Neuron (in vitro differentiated cells): ENCODE data around the gene DLGAP1.

Experiments
- H2AFZ ChIP-seq: one replicate; pipeline ENCODE4 v1.6.1; 2013; ENCODE audit warnings: low read depth, mild to moderate bottlenecking, inconsistent platforms, low read length, moderate library complexity
- H3K27me3 ChIP-seq: one replicate; pipeline ENCODE4 v1.6.1; 2013; ENCODE audit warnings: low read length; ENCODE audit not compliant: insufficient read depth
- H3K36me3 ChIP-seq: one replicate; pipeline ENCODE4 v1.6.1; 2013; ENCODE audit warnings: low read length; ENCODE audit not compliant: insufficient read depth
- H3K4me1 ChIP-seq: one replicate; pipeline ENCODE4 v1.6.1; 2013; ENCODE audit warnings: low read length; ENCODE audit not compliant: insufficient read depth
- H3K4me3 ChIP-seq: 2 replicates; pipeline ENCODE4 v1.5.1; 2013; ENCODE audit warnings: mild to moderate bottlenecking, low read length, moderate library complexity
- H3K9me3 ChIP-seq: one replicate; pipeline ENCODE4 v1.6.1; 2013; ENCODE audit warnings: low read length

DLGAP1 gene

DNA sequence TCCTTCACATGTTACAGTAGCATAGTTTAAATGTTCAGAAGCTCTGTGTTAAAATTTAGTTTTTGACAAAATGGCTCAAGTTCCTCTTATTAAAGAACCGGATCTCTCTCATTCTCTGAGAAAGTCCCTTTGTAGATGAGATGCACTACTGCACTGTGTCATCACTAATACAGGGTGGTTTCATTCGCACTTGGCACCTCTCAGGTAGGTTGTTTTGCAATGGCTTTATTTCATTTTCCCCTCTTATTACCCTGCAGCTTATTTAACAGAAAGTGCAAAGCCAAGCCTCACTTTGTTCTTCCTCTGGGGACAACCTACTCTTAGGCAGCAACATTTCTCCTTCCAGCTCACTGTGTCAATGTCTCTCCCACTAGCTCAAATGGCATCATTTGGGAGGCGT, 185.1 kb downstream of the DLGAP1 start:
- Histone ChIP-seq H3K4me3 (no peak overlapping the region), H3K4me1 (no peaks in the 10 kb centered on the region), H3K27me3 (no peaks in the 10 kb centered on the region), H2AFZ (no peak overlapping the region), H3K36me3 (no peaks in the 10 kb centered on the region), H3K9me3 (no peaks in the 10 kb centered on the region)

DNA sequence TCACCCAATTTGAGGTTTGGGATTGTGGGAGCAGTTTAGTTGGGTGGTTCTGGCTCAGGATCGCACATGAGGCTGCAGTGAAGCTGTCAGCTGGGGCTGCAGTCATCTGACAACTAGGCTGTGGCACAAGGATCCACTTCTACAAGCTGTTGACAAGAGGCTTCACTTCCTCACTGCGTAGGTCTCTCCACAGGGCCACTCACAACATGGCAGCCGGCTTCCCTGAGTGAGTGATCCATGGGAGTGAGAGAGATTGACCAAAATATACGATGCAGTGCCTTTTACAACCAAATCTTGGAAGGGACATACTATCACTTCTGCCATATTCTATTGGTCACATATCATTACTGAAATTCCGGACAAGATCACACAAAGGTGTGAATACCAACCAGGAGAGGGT, 187.5 kb downstream of the DLGAP1 start:
- no peaks in the 10 kb centered on the region for H3K36me3 ChIP-seq
- H3K9me3 ChIP-seq: no peaks in the 10 kb centered on the region
- H3K4me3 ChIP-seq: no peak overlapping the region
- H3K27me3 ChIP-seq: no peaks in the 10 kb centered on the region
- H2AFZ ChIP-seq: no peak overlapping the region
- no peaks in the 10 kb centered on the region for H3K4me1 ChIP-seq

DNA sequence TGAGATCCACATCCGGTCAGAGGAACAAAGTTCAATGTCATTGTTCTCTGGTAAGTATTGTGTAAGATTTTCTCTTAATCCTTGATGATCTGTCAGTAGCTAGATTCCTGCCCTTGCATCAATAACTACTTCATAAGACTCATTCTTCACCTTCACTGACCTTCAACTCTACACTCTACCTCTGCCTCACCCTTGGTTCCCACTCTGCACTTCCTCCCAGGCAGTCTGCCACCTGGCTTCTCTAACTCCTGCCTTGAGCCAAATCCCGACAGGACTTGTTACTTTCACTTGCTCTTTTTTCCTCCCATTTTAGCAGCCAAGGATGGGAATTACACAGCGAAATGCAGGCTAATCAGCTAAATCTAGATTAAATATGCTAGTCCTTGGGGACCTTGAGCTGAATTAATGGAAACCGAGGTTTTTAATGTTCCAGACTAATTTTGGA, 190.7 kb downstream of the DLGAP1 start:
- Histone ChIP-seq H3K4me3 (no peak overlapping the region), H3K36me3 (no peaks in the 10 kb centered on the region), H3K9me3 (no peaks in the 10 kb centered on the region), H2AFZ (no peak overlapping the region), H3K27me3 (no peaks in the 10 kb centered on the region), H3K4me1 (no peaks in the 10 kb centered on the region)

DNA sequence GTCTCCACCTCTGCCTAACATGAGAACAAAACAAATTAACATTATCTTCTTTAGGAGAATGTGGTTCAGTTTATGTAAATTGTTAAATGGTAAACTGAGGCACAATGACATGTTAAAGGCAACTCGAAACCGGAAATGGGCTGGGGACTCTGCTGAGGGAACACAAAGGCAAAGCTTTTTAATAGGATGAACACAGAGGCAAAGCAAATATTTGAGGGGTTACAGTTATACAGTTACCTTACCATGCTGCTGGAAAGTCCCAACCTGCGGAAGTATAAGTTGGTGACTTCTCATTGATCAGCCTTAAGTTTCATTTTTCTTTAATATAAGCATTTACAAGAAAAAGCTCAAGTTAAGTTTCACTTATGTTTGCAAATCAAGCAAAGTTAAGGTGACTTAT, 195.0 kb downstream of the DLGAP1 start:
- Histone ChIP-seq H2AFZ (no peak overlapping the region), H3K4me3 (no peak overlapping the region), H3K36me3 (no peaks in the 10 kb centered on the region), H3K4me1 (no peaks in the 10 kb centered on the region), H3K9me3 (no peaks in the 10 kb centered on the region), H3K27me3 (no peaks in the 10 kb centered on the region)

DNA sequence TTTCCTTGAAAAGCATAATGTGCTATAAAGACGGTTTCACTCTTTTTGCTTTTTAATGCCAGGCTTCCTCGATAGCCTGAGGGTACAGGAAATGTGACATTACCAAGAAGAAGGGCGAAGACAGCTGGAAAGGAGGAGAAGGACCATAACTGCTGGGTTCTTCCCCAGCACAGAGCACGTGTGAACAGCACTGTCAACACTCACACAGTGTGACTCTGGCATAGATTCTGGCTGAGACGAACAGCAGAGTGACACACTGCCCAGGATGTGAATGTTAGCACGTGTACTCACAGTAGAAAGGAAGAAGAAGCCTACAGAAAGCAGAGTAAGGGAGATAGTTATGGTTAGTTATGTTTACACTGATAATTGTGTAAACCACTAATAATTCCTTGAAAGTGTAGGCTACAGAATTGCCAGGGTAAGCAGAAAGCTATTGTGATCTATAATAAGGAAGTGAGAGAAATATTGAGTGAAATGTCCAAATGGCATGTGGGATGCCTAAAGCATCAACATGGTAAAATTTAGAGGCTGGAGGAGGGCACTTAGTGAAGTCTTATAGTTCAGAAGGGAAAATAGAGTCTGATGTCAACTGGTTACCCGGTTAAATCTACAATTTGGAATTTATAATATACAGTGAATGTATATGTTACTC, 198.2 kb downstream of the DLGAP1 start:
- Histone ChIP-seq H2AFZ (no peak overlapping the region), H3K36me3 (no peaks in the 10 kb centered on the region), H3K4me3 (no peak overlapping the region), H3K27me3 (no peaks in the 10 kb centered on the region), H3K9me3 (no peaks in the 10 kb centered on the region), H3K4me1 (peaks cover 3% of the 10 kb centered on the region)

DNA sequence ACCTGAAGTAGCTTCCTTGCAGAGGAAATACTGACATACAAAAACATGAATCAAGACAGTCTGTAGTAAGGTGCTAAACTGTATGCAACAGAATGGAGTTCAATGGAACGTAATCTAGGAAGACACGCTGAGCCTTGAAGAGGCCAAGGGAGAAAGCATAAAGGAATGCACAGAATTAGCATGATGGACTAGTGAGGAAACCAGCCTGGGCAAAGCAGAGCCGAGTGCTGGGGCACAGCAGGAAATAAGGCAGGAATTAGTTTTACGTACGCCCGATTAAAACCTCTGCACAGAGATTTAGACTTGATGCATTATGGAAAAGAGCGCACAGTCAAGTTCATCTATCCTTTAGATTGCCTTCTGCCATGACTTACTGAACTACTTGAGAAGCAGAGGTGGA, 200.3 kb downstream of the DLGAP1 start:
- no peak overlapping the region for H2AFZ ChIP-seq
- peaks cover 3% of the 10 kb centered on the region for H3K4me1 ChIP-seq
- no peaks in the 10 kb centered on the region for H3K27me3 ChIP-seq
- no peaks in the 10 kb centered on the region for H3K9me3 ChIP-seq
- H3K36me3 ChIP-seq: no peaks in the 10 kb centered on the region
- H3K4me3 ChIP-seq: no peak overlapping the region

DNA sequence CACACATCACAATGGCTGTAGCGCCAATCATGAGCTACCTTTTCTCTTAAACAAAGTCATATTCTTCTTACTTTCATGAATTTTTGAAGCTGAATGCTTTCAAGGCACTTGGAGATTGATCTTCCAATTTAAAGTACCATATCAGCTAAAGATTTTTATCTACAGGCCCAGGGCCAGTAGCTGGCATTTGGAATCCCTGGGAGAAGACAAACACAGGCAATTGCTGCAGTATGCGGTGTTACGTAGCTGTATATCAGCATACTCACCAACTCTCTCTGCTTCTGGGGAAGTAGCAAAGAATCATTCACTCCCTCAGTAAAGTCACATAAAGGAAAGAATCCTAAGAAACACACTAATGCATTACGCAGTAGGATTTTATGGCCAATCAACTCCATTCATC, 202.3 kb downstream of the DLGAP1 start:
- H3K27me3 ChIP-seq: no peaks in the 10 kb centered on the region
- H3K4me3 ChIP-seq: no peak overlapping the region
- H3K9me3 ChIP-seq: no peaks in the 10 kb centered on the region
- H3K36me3 ChIP-seq: no peaks in the 10 kb centered on the region
- peaks cover 3% of the 10 kb centered on the region for H3K4me1 ChIP-seq
- no peak overlapping the region for H2AFZ ChIP-seq

DNA sequence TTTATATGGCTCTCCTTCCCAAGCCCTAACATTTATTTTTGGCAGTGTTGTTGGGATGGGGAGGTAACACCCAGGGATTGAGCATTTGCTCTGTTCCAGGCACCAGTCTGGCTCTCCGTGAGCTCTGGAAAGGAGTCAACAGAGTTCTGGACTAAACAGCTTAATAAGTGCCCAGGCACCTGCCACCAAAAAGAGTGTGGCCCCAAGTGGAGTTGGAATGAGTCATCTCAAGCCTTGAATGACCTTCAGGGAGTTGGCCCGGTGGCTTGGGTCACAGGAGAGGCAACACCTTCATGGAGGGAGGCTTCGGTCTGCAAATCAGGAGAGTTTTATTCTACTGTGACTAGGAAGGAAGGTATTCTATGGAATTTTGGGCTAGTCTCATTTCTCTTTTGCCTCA, 203.2 kb downstream of the DLGAP1 start:
- H3K36me3 ChIP-seq: no peaks in the 10 kb centered on the region
- no peak overlapping the region for H3K4me3 ChIP-seq
- H3K27me3 ChIP-seq: no peaks in the 10 kb centered on the region
- H2AFZ ChIP-seq: no peak overlapping the region
- H3K9me3 ChIP-seq: no peaks in the 10 kb centered on the region
- peaks cover 3% of the 10 kb centered on the region for H3K4me1 ChIP-seq

DNA sequence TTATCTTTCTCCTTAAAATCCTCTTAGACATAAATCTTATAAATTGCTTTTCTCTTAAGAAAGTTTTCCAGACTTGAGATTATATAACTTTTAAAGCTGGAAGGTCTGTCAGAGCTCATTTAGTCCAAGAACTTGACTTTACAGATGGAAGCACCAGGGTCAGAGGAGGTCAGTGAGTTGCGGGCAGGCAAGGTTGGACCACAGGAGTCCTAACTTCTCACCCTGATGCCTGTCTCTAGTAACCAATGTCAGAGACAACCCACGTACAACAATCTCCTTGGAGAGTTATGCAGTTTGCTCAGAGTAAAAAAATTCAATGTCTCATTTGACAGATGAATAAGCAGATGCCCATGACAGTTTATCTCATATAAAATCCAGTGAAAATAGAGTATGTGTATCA, 203.9 kb downstream of the DLGAP1 start:
- H3K4me1 ChIP-seq: peaks cover 3% of the 10 kb centered on the region
- H2AFZ ChIP-seq: no peak overlapping the region
- no peaks in the 10 kb centered on the region for H3K9me3 ChIP-seq
- H3K36me3 ChIP-seq: no peaks in the 10 kb centered on the region
- no peaks in the 10 kb centered on the region for H3K27me3 ChIP-seq
- H3K4me3 ChIP-seq: no peak overlapping the region

DNA sequence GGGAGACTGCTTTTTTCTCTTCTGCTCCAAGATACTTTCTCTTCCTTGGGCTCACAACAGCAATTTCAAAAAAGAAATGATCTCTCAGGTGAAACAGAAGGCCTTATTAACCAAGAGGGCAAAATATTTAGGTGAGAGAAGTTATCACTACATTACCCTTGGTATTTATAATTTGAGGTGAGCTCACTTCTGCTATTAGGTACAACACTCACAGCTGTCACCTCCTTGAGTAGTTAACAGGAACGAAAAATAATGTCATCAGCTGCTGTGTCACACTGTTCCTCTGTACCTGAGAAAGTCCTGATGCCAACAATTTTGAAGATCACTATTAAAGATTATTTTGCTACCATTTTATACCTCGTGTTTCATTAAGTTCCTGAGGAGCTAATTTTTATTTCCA, 205.0 kb downstream of the DLGAP1 start:
- peaks cover 3% of the 10 kb centered on the region for H3K4me1 ChIP-seq
- no peak overlapping the region for H3K4me3 ChIP-seq
- H3K36me3 ChIP-seq: no peaks in the 10 kb centered on the region
- no peaks in the 10 kb centered on the region for H3K9me3 ChIP-seq
- no peaks in the 10 kb centered on the region for H3K27me3 ChIP-seq
- H2AFZ ChIP-seq: no peak overlapping the region

DNA sequence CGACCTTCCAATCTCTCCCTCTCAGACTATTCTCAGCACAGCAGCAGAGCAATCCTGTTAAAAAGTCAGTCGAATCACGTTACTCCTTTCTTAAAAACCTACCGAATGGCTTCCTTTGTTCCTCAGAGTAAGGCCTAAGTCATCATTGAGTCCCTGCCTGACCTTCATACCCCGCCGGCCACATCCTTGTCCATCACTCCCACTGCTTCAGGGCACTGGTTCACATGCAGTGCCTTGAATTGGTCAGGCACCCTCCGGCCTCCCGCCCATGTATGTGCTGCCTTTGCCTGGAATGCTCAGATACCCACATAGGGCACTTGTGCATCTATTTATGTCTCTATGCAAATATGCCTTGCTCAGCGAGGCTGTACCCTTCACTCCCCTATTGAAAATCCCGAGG, 206.4 kb downstream of the DLGAP1 start:
- Histone ChIP-seq H2AFZ (no peak overlapping the region), H3K9me3 (no peaks in the 10 kb centered on the region), H3K36me3 (no peaks in the 10 kb centered on the region), H3K4me3 (no peak overlapping the region), H3K4me1 (no peaks in the 10 kb centered on the region), H3K27me3 (no peaks in the 10 kb centered on the region)

DNA sequence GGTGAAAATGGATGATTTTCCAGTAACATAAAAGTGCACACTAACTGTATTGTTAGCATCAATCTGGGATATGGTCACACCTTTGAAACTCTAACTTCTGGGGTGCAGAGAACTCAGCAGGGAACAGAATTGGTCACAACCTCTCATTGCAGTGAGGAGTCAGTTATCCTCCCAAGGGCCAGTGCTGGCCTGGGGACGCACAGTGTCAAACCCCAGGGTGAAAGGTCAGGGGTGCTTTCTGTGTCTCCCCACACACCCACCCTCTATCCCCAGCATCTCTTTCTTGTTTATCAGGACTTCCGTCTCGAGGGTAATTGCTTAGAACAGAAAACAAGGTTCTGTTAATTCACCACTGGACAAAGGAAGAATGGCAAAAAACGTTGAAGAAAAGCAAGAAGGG, 208.7 kb downstream of the DLGAP1 start:
- H3K9me3 ChIP-seq: no peaks in the 10 kb centered on the region
- no peaks in the 10 kb centered on the region for H3K4me1 ChIP-seq

DNA sequence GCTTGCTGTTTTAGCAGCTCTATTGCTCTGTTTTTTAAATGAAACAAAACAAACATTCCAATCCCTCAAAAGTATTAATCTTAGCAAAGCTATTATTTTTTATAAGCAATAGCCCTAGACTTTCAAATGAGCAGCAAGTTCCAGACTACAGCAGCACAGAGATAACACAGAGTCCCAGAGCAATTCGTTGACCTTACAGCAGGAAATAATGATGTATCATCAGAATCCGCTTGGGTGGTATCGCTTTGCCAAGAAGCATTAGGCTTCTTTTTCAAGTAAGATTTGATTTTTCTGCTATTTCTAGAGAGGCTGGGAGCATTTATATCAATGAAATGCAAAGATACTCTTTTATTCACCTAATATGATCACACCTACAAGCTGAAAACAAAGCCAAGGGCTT, 209.7 kb downstream of the DLGAP1 start:
- Histone ChIP-seq H3K27me3 (no peaks in the 10 kb centered on the region), H3K4me1 (no peaks in the 10 kb centered on the region), H3K36me3 (no peaks in the 10 kb centered on the region), H3K9me3 (no peaks in the 10 kb centered on the region), H2AFZ (no peak overlapping the region), H3K4me3 (no peak overlapping the region)

More for the DNA sequence above, 208.7 kb downstream of the DLGAP1 start:
- Histone ChIP-seq H3K27me3 (no peaks in the 10 kb centered on the region), H3K4me3 (no peak overlapping the region), H3K36me3 (no peaks in the 10 kb centered on the region), H2AFZ (no peak overlapping the region)

DNA sequence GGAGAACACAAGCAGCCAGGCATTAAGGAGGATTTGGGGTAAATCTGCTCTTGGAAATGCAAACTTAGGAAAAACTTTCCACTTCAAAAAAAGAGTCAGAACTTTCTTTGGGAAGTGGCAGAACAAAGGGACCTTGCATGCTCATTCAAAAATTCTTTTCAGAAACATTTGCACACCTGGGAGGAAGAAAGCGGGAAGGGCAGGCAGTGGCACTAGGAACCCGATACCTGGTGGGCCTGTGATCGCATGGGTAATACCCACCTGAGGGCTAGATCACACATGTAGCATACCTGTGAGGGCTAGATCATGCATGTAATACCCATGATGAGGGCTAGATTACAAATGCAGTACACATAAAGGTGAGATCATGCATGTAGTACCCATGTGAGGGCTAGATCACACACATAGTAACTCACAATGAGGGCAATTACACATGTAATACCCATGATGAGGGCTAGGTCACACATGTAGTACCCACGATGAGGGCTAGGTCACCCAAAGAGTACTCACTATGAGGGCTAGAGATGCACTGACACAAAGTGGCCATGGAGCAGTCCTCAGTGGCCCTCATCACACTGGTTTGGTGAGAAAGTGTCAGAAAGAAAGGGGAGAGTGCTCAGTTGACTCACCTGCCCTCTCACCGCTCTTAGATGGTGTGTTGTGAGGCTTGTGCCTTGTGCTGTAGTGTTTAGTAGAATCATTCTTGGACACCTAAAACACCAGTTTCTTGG, 212.5 kb downstream of the DLGAP1 start:
- no peaks in the 10 kb centered on the region for H3K27me3 ChIP-seq
- H3K36me3 ChIP-seq: no peaks in the 10 kb centered on the region
- no peak overlapping the region for H3K4me3 ChIP-seq
- H2AFZ ChIP-seq: no peak overlapping the region
- no peaks in the 10 kb centered on the region for H3K9me3 ChIP-seq
- H3K4me1 ChIP-seq: no peaks in the 10 kb centered on the region
